ACC112 (cell line): ENCODE measurements around the gene TMX2.
"Not testable (repeated sequence)": the region's sequence is repeated elsewhere in the genome, so short reads cannot be mapped to it uniquely, and the experiment has no call there.

Experiments used
- H2AFZ ChIP-seq: fragments of 200-600 bp; sonication (generic); one replicate; pipeline ENCODE4 v1.6.0; 2017; ENCODE audit warnings: antibody characterized with exemption, low read length; ENCODE audit not compliant: unreplicated experiment
- H3K27ac ChIP-seq: fragments of 200-600 bp; sonication (generic); 2 replicates; pipeline ENCODE4 v1.5.1; 2014; ENCODE audit warnings: low read depth, mild to moderate bottlenecking, antibody characterized with exemption, low read length, moderate library complexity
- H3K27me3 ChIP-seq: fragments of 200-600 bp; sonication (generic); 2 replicates; pipeline ENCODE4 v1.6.1; 2014; ENCODE audit warnings: mild to moderate bottlenecking, antibody characterized with exemption, low read length, moderate library complexity, mixed read lengths; ENCODE audit not compliant: insufficient read depth
- H3K36me3 ChIP-seq: fragments of 200-600 bp; sonication (generic); 2 replicates; pipeline ENCODE4 v1.6.1; 2016; ENCODE audit warnings: mild to moderate bottlenecking, antibody characterized with exemption, low read length, moderate library complexity, mixed read lengths; ENCODE audit not compliant: insufficient read depth
- H3K4me1 ChIP-seq: fragments of 200-600 bp; sonication (generic); one replicate; pipeline ENCODE4 v1.6.1; 2016; ENCODE audit warnings: low read length, mixed read lengths; ENCODE audit not compliant: insufficient read depth, unreplicated experiment, control insufficient read depth
- H3K4me3 ChIP-seq: fragments of 200-600 bp; sonication (generic); 2 replicates; pipeline ENCODE4 v1.5.1; 2014; ENCODE audit warnings: mild to moderate bottlenecking, low read depth, low read length
- H3K79me2 ChIP-seq: fragments of 200-600 bp; sonication (generic); one replicate; pipeline ENCODE4 v1.6.0; 2016; ENCODE audit warnings: low read length; ENCODE audit not compliant: control insufficient read depth, unreplicated experiment, insufficient read depth

The TMX2 gene

DNA sequence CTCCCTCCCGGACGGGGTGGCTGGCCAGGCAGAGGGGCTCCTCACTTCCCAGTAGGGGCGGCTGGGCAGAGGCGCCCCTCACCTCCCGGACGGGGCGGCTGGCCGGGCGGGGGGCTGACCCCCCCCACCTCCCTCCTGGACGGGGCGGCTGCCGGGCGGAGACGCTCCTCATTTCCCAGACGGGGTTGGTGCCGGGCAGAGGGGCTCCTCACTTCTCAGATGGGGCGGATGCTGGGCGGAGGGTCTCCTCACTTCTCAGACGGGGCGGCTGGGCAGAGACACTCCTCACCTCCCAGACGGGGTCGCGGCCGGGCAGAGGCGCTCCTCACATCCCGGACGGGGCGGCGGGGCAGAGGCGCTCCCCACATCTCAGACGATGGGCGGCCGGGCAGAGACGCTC lies 4.3 kb downstream of the TMX2 start:
- H3K27ac ChIP-seq, H3K27me3 ChIP-seq, H3K36me3 ChIP-seq, H3K4me3 ChIP-seq, H3K4me1 ChIP-seq, H2AFZ ChIP-seq: not testable (repeated sequence)
- H3K79me2 ChIP-seq: peaks cover 60% of the 10 kb centered on the region

- no peaks in the 10 kb centered on the region for H3K27me3 ChIP-seq
- no peak overlapping the region for H3K27ac ChIP-seq
- no peak overlapping the region for H3K4me3 ChIP-seq
- H3K79me2 ChIP-seq: peaks cover 49% of the 10 kb centered on the region
- no peaks in the 10 kb centered on the region for H3K4me1 ChIP-seq
- H3K36me3 ChIP-seq: no peaks in the 10 kb centered on the region
- H2AFZ ChIP-seq: no peak overlapping the region
Measured at GRCh38 chr11:57727185-57727584, 14.8 kb downstream of the TMX2 start.

DNA sequence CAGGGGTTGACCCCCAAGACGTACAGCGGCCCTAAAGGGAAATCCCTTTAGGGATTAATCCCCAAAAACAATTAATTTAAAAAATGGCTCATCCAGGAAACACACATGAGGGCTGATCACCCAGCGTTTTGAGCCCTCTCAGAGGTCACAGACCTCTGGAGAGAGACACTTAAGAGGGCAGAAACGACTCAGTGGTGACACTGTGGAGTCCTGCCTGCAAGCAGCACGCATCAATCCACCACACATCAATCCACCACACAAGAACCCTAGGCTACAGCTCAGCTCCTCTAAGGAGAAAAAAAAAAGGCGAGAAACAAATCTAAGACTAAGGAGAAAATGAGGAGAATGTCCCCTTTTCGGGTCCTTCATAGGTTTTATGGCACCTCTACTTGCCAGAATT lies 16.4 kb downstream of the TMX2 start:
- Histone ChIP-seq H2AFZ (no peak overlapping the region), H3K4me3 (no peak overlapping the region), H3K36me3 (no peaks in the 10 kb centered on the region), H3K79me2 (peaks cover 53% of the 10 kb centered on the region), H3K27me3 (no peaks in the 10 kb centered on the region), H3K4me1 (no peaks in the 10 kb centered on the region), H3K27ac (no peak overlapping the region)

GRCh38 chr11:57729479-57729878 lies 17.1 kb downstream of the TMX2 start:
- Histone ChIP-seq H3K27me3 (no peaks in the 10 kb centered on the region), H3K27ac (no peak overlapping the region), H3K79me2 (peaks cover 49% of the 10 kb centered on the region), H3K4me3 (no peak overlapping the region), H2AFZ (no peak overlapping the region), H3K4me1 (no peaks in the 10 kb centered on the region), H3K36me3 (no peaks in the 10 kb centered on the region)

GRCh38 chr11:57732661-57733060 lies 20.3 kb downstream of the TMX2 start:
- Histone ChIP-seq H3K4me1 (no peaks in the 10 kb centered on the region), H3K79me2 (peaks cover 41% of the 10 kb centered on the region), H3K27me3 (no peaks in the 10 kb centered on the region), H2AFZ (no peak overlapping the region), H3K4me3 (no peak overlapping the region), H3K27ac (no peak overlapping the region), H3K36me3 (no peaks in the 10 kb centered on the region)

DNA sequence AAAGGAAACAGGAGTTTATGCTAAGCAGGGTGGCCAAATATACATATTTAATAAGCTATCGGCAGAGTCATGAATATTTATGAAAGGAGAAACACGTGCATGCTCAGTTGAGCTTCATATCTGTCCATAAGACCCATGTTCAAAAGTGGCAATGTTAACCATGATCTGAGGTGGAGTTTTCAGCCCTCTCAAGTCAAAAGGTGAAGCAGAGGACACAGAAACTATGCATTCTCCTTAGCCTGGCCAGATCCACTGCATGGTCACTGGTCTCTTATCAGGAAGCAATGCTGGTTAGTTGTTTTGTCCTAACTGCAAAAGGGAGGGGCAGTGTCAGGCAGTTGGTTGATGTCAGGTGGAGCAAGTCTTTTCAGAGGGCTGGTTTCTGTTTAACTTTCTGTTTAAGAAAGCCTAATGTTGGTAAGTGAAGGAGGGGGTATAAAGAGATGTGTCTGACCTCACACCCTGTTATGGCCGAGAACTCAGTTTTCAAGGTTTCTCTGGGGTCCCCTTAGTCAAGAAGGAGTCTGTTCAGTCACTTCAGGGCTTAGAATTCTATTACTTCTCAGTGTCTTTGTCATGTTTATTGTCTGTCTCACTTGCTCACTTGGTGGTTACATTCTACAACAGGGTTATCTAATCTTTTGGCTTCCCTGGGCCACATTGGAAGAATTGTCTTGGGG lies 23.4 kb downstream of the TMX2 start:
- peaks cover 26% of the 10 kb centered on the region for H3K79me2 ChIP-seq
- H3K27ac ChIP-seq: no peak overlapping the region
- no peaks in the 10 kb centered on the region for H3K27me3 ChIP-seq
- H3K4me1 ChIP-seq: peaks cover 4% of the 10 kb centered on the region
- no peak overlapping the region for H2AFZ ChIP-seq
- no peaks in the 10 kb centered on the region for H3K36me3 ChIP-seq
- H3K4me3 ChIP-seq: no peak overlapping the region

- Histone ChIP-seq H3K27me3 (no peaks in the 10 kb centered on the region), H3K4me1 (peaks cover 13% of the 10 kb centered on the region), H3K79me2 (peaks cover 14% of the 10 kb centered on the region), H3K4me3 (peak within 1 kb of the TSS; percentile 95), H3K27ac (peak within 1 kb of the TSS; percentile 72), H3K36me3 (peaks cover 10% of the 10 kb centered on the region; the same call in 1 of the 2 replicates), H2AFZ (peak within 1 kb of the TSS; percentile 95)
Measured at GRCh38 chr11:57741132-57742086, 29.0 kb downstream of the TMX2 start, which contains the start of gene SELENOH. SELENOH (plus strand) TSS chr11:57741491; CDS start chr11:57741596, 105 bp downstream.

GRCh38 chr11:57742087-57742452 lies 29.7 kb downstream of the TMX2 start:
- Histone ChIP-seq H3K36me3 (peaks cover 10% of the 10 kb centered on the region; the same call in 1 of the 2 replicates), H3K27ac (peak overlapping the region; percentile 72)

GRCh38 chr11:57744357-57744756 lies 32.0 kb downstream of the TMX2 start:
- no peak overlapping the region for H2AFZ ChIP-seq
- H3K4me3 ChIP-seq: no peak overlapping the region
- H3K79me2 ChIP-seq: peaks cover 14% of the 10 kb centered on the region
- H3K4me1 ChIP-seq: peaks cover 13% of the 10 kb centered on the region
- peaks cover 10% of the 10 kb centered on the region; the same call in 1 of the 2 replicates for H3K36me3 ChIP-seq
- no peaks in the 10 kb centered on the region for H3K27me3 ChIP-seq
- H3K27ac ChIP-seq: no peak overlapping the region

More at GRCh38 chr11:57742087-57742452, 29.7 kb downstream of the TMX2 start:
- H2AFZ ChIP-seq: no peak overlapping the region
- no peaks in the 10 kb centered on the region for H3K27me3 ChIP-seq
- H3K4me3 ChIP-seq: peak overlapping the region; percentile 95
- H3K4me1 ChIP-seq: peaks cover 13% of the 10 kb centered on the region
- H3K79me2 ChIP-seq: peaks cover 14% of the 10 kb centered on the region

DNA sequence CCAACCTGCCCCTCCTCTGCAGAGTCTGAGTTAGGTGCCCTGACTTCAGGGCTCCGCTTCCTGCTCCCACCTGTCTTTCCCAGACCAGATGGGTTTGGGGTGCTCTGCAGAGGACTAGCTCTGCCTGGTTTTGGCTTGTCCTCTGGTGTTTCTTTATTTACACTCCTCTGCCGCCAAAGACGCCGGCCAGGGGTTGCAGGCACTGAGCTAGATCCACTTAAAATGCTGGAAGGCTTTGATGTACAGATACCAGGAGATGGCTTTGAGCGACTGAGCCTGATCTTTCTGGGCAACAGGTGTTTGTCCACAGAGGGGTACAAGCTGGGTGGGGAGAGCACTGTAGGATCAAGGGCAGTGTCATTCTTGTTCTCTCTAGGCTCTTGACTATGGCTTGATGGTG lies 32.8 kb downstream of the TMX2 start:
- no peak overlapping the region for H3K27ac ChIP-seq
- no peaks in the 10 kb centered on the region for H3K27me3 ChIP-seq
- H2AFZ ChIP-seq: no peak overlapping the region
- H3K4me1 ChIP-seq: peaks cover 13% of the 10 kb centered on the region
- H3K79me2 ChIP-seq: peaks cover 14% of the 10 kb centered on the region
- no peak overlapping the region for H3K4me3 ChIP-seq
- H3K36me3 ChIP-seq: peaks cover 10% of the 10 kb centered on the region; the same call in 1 of the 2 replicates
